Upper lobe of right lung (tissue), 1 donor: Measurements from ENCODE around the gene ARHGEF37. TPM values are rescaled to one million over a fixed set of nuclear protein-coding genes. Genes with fewer than 3 reads are reported as not detected.

Experiments used
- ATAC-seq: fragments of 200-7000 bp; cut with Tn5 transposase; one replicate; pipeline ENCODE4 v1.9.1; 2020; ENCODE audit warnings: mild to moderate bottlenecking, moderate library complexity
- DNase-seq: peaks from one replicate; pipeline ENCODE4 v3.0.0-alpha.2; 2020
- H3K27ac ChIP-seq: fragments of 200-600 bp; one replicate; pipeline ENCODE4 v1.8.0; 2022
- H3K27me3 ChIP-seq: fragments of 200-600 bp; one replicate; pipeline ENCODE4 v1.8.0; 2022; ENCODE audit warnings: mild to moderate bottlenecking
- H3K36me3 ChIP-seq: fragments of 200-600 bp; one replicate; pipeline ENCODE4 v1.8.0; 2022
- H3K4me1 ChIP-seq: fragments of 200-600 bp; one replicate; pipeline ENCODE4 v1.8.0; 2022
- H3K4me3 ChIP-seq: fragments of 200-600 bp; one replicate; pipeline ENCODE4 v1.8.0; 2022; ENCODE audit warnings: mild to moderate bottlenecking
- H3K9me3 ChIP-seq: fragments of 200-600 bp; one replicate; pipeline ENCODE4 v1.8.0; 2022
- intact Hi-C: fragments of 100-400 bp; cut with DNase I; formaldehyde crosslinking; loops from one replicate; pipeline ENCODE4 v1.11.0; 2022
- total RNA-seq: library from RNA; stranded (reverse); fragmentation: NEBNext Ultra II Directional; extraction: Animal tissue kit (Norgen Biotek cat#: 25700); gene quantifications from one replicate; pipeline ENCODE4 v1.2.1, GENCODE V29; 2021
- TF ChIP-seq, protein P1 (sequence below): fragments of 200-600 bp; IDR thresholded peaks from one replicate; pipeline ENCODE4 v1.8.0; 2022; ENCODE audit warnings: antibody characterized with exemption
- donor health status: DM: no; HTN: yes; CAD: no; lungs with severe emphysema.

The ARHGEF37 gene
- total RNA-seq, 1 donor from 2014 or later: 13.3 TPM

- no peak for ATAC-seq
- no peak overlapping the region for H3K27ac ChIP-seq
- no peaks in the 10 kb centered on the region for H3K4me1 ChIP-seq
- intact Hi-C loops: loop anchor here (10.0 kb wide), 1 partner anchor 161 kb away; no protein-coding TSS in a partner anchor
- H3K36me3 ChIP-seq: no peaks in the 10 kb centered on the region
- TF ChIP-seq, protein P1, sequence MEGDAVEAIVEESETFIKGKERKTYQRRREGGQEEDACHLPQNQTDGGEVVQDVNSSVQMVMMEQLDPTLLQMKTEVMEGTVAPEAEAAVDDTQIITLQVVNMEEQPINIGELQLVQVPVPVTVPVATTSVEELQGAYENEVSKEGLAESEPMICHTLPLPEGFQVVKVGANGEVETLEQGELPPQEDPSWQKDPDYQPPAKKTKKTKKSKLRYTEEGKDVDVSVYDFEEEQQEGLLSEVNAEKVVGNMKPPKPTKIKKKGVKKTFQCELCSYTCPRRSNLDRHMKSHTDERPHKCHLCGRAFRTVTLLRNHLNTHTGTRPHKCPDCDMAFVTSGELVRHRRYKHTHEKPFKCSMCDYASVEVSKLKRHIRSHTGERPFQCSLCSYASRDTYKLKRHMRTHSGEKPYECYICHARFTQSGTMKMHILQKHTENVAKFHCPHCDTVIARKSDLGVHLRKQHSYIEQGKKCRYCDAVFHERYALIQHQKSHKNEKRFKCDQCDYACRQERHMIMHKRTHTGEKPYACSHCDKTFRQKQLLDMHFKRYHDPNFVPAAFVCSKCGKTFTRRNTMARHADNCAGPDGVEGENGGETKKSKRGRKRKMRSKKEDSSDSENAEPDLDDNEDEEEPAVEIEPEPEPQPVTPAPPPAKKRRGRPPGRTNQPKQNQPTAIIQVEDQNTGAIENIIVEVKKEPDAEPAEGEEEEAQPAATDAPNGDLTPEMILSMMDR: no peak
- H3K9me3 ChIP-seq: no peaks in the 10 kb centered on the region
- H3K27me3 ChIP-seq: no peaks in the 10 kb centered on the region
- no peak overlapping the region for H3K4me3 ChIP-seq
- DNase-seq: no peak
Measured at GRCh38 chr5:149664083-149664482, 82.8 kb downstream of the ARHGEF37 start.

GRCh38 chr5:149664666-149665415, 83.5 kb downstream of the ARHGEF37 start:
- intact Hi-C loops: loop anchor here (10.0 kb wide), 1 partner anchor 160 kb away; no protein-coding TSS in a partner anchor
- Histone ChIP-seq H3K9me3 (no peaks in the 10 kb centered on the region), H3K27me3 (no peaks in the 10 kb centered on the region), H3K36me3 (no peaks in the 10 kb centered on the region), H3K4me1 (no peaks in the 10 kb centered on the region), H3K4me3 (no peak overlapping the region), H3K27ac (no peak overlapping the region)
- TF ChIP-seq, protein P1: no peak
- DNase-seq: no peak
- no peak for ATAC-seq

DNA sequence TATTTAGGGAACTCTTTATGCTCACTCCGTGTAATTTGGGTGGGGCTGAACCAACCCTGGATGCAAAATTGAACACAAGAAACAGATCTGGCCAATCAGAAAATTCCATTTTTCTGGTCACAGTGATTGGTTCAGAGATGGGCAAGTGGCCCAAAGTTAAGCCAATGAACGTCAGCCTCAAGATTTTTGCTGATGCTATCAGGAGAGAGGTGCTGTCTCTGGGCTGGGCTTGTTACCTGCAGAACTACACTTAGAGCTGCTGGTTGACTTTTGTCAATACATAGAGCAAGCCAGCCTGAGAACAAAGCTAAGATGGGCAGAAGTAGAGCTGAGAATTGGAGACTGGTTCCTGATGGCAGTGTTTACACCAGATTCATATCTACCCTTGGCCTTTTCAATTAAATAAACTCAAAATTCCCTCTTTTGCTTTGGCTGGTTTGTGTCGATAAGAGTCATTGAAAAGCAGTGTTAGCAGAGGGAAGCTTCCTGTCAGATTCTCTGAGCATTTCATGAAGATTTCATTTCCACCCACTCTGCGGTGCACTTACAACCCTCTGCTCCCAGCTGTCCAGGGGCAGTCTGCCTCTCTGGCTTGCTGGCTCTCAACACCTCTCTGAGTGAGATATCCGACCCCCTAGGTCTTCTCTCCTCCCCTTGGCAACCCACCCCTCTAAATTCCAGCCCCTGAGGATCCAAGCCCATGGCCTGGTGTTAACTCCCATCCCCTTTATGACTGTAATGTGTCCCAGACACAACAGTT, 84.3 kb downstream of the ARHGEF37 start:
- DNase-seq: no peak

GRCh38 chr5:149666212-149666852, 85.0 kb downstream of the ARHGEF37 start:
- H3K27ac ChIP-seq: no peak overlapping the region
- no peaks in the 10 kb centered on the region for H3K4me1 ChIP-seq
- no peak overlapping the region for H3K4me3 ChIP-seq
- TF ChIP-seq, protein P1: no peak
- intact Hi-C loops: loop anchor here (10.0 kb wide), 1 partner anchor 158 kb away; no protein-coding TSS in a partner anchor
- H3K36me3 ChIP-seq: no peaks in the 10 kb centered on the region
- no peaks in the 10 kb centered on the region for H3K9me3 ChIP-seq
- no peaks in the 10 kb centered on the region for H3K27me3 ChIP-seq
- DNase-seq: peak; percentile 70
- peak; percentile 93 for ATAC-seq

More for the DNA sequence above, 84.3 kb downstream of the ARHGEF37 start:
- Histone ChIP-seq H3K4me3 (no peak overlapping the region), H3K27me3 (no peaks in the 10 kb centered on the region), H3K36me3 (no peaks in the 10 kb centered on the region), H3K27ac (peak overlapping the region; percentile 30), H3K4me1 (no peaks in the 10 kb centered on the region), H3K9me3 (no peaks in the 10 kb centered on the region)
- intact Hi-C loops: loop anchor here (10.0 kb wide), 1 partner anchor 159 kb away; no protein-coding TSS in a partner anchor
- ATAC-seq: peak; percentile 56
- TF ChIP-seq, protein P1: no peak

DNA sequence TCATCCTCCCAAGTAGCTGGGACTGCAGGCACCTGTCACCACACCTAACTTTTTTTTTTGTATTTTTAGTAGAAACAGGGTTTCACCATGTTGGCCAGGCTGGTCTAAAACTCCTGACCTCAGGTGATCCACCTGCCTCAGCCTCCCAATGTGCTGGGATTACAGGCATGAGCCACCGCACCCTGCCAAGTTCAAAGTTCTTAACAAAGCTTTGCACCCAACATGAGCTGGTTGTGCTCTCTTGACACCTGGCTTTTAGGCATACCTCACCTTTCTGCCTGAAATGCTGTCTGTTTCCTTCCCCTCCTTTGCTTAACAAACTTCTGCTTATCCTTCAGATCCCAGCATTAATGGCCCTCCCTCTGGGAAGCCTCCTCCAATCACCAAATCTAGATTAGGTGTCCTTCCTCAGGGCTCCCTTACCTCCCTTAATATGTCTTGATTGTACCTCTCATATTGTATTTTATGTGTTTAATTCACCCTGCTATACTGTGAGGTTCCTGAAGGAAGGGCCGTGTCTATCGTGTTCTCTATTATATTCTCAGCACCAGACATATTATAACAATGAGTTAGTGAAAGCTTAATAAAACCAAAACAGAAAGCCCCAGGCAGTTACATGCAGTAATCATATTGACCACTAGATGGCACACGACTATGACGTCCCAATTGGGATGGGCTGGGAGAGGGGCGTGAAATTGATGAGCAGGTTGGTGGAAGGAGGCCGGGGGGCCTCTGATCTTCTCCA, 86.0 kb downstream of the ARHGEF37 start:
- intact Hi-C loops: loop anchor here (10.0 kb wide), 1 partner anchor 158 kb away; no protein-coding TSS in a partner anchor
- H3K36me3 ChIP-seq: no peaks in the 10 kb centered on the region

More for the DNA sequence above, 86.0 kb downstream of the ARHGEF37 start:
- Histone ChIP-seq H3K27ac (no peak overlapping the region), H3K4me3 (no peak overlapping the region), H3K27me3 (no peaks in the 10 kb centered on the region), H3K4me1 (no peaks in the 10 kb centered on the region), H3K9me3 (no peaks in the 10 kb centered on the region)
- TF ChIP-seq, protein P1: peak; percentile 85
- ATAC-seq (peak; percentile 81), DNase-seq (no peak)
